HG03354 (cell line): ENCODE results near the gene TM2D1.
"Not testable (repeated sequence)": the region's sequence is repeated elsewhere in the genome, so short reads cannot be mapped to it uniquely, and the experiment has no call there.

Experiments used
- ATAC-seq: cut with Tn5 transposase; IDR thresholded peaks from one replicate; pipeline ENCODE4 v1.9.1; 2021; ENCODE audit warnings: mild to moderate bottlenecking; ENCODE audit not compliant: unreplicated experiment, poor library complexity, severe bottlenecking

TM2D1 gene

DNA sequence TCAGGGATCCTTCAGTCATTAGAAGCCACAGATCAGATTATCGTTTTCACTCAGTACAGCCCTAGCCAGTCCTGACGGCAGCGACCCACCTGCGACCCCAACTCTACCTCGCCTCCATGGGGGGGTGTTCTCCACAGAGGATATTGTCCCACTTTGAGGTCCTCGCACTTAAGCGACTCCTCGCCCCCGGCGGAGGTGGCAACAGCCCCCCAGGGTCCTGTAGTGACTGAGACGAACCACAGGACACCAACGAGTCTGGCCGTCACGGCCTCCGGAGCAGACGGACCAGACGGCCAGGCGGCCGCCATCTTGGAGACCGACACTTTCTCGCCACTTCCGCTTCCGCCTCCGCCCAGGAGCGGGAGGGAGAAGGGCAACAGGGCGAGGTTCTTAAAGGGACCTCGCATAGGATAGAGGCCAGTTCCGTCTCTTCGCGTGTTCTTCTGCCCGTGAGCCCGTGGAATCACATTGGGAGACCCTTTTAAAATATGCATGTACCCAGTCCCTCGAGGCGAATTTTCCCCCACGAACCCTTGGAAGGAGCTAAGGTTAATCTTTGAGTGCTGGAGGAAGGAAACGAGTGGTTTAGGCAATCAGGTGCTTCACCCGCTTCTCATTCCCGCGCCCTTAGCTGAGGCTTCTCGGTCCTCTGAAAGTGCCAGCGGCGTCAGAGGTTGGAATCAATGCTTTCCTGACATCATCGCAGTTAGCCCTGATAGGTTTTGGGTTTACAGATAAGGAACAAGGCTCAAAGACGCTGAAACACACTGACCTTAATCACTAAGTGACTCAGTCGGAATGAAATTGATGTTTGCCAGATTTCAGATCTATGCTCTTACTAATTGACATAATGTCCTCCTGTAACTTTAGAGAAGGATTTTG is at the start of gene TM2D1:
TM2D1 (minus strand) TSS at position 329 of the 882 bp plus-strand sequence; CDS start at position 308, 21 bp downstream.
- ATAC-seq: peak; percentile 99

DNA sequence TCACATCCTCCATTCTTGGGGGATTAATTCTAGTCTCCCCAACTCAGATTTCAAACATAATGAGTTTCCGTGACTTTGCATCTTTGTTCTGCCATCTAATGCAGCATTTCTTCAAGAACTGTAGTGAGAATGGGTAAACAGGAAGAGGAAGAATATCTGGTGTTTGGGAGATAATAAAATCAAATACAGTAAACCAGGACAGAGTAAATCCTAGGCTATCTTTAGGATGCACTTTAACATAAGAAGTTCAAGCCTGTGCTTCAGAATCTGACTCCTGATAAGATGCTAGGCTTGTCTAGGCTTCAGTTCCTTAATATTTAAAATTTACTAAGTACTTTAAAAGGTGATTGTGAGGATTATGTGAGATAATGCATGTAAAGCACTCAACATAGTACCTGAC is 45.2 kb upstream of the TM2D1 start:
- no peak for ATAC-seq

DNA sequence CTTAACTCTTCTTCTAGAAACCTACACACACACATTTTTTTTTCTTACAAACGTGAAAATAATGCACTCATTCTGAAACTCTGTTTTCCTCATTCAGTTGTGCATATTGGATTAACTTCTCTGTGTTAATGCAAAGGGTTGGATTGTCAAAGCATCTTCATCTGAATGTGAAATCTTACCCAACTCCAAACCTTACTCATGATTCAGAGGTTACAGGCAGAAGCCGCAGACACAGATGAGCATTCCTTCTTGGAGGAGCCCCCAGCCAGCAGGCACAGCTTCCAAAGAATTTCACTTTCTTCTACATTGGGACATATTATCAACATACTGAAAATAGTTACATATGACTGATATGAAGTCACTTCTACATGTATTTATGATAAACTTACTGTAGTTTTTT is 33.0 kb upstream of the TM2D1 start:
- no peak for ATAC-seq

DNA sequence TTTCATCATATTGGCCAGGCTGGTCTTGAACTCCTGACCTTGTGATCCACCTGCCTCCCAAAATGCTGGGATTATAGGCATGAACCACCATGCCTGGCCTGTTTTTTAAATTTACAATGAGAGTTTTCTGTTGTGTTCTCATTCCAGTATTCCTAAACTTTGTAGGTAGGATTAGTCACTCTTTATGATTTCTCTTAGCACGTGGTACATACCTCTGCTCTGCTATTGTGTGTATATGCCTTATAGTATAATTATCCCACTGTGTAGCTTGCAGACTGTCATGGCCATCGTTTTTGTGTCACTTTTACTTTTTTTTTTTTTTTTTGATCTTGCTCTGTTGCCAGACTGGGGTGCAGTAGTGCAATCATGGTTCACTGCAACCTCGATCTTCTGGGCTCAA is 31.8 kb upstream of the TM2D1 start:
- ATAC-seq: no peak

DNA sequence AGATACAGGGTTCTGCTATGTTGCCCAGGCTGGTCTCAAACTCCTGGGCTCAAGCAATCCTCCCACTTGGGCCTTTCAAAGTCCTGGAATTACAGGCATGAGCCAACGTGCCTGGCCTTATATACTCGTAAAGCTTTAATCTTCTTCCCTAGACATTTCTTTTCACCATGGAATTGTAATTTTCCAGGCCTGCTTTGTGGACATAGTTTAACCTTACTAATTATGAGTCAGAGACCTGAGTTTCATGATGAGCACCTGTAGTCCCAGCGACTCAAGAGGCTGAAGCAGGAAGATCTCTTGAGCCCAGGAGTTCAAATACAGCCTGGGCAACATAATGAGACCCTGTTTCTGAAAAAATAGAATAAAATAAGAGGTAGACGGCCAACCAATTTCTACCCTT is 29.6 kb upstream of the TM2D1 start:
- ATAC-seq: no peak

DNA sequence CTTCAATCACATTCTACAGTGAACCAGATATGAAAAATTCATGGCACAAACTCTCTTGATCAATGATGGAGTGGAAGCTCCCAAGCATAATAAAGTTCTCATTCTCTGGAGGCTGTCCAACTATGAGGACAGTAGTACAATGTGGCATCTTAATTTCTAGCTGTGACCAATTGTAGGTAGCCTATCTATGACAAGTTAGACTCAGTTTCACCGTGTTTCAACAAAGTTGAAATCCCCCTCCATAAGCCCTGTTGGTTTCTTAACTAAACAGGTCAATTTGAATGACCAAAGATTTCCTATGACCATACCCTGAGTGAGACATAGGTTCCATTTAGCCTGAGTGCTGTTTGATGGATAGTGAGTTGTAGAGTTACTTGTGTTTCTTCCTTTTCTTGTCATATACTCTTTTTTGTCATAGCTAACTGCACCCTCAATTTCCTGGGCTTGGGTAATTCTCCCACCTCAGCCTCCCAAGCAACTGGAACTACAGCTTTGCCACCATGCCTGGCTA is 29.1 kb upstream of the TM2D1 start:
- ATAC-seq: no peak

DNA sequence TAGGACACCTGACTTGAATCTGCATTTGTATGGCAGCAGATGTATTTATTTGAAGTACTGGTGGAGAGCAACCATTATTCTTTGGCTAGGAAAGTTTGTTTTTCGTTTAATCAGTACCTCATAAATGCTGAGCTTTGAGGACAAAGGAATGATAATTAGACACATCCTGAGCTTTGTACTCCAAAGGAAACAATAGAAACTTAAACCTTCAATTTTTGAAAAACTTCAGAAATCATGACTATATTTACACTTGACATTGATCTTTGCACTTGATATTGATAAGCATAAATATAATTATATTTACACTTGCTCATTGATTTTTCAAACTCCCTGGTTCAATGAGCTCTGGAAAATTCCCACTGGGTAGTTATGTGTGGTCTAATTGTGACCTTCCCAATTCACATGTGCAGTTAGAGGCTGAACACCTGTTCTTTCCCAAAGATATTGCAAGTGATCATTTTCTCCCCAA is 28.0 kb upstream of the TM2D1 start:
- no peak for ATAC-seq

DNA sequence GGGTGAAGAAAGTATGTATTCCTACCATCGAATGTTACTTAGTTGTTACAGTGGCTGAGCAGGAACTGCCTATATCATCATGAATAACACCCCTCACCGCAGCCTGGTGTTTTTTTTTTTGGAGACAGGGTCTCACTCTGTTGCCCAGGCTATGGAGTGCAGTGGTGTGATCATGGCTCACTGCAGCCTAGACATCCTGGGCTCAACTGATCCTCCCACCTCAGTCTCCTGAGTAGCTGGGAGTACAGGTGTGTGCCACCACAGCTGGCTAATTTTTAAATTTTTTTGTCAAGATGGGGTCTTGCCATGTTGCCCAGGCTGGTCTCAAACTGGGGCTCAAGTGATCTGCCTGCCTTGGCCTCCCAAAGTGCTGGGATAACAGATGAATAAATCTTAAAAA is 24.6 kb upstream of the TM2D1 start:
- ATAC-seq: no peak

DNA sequence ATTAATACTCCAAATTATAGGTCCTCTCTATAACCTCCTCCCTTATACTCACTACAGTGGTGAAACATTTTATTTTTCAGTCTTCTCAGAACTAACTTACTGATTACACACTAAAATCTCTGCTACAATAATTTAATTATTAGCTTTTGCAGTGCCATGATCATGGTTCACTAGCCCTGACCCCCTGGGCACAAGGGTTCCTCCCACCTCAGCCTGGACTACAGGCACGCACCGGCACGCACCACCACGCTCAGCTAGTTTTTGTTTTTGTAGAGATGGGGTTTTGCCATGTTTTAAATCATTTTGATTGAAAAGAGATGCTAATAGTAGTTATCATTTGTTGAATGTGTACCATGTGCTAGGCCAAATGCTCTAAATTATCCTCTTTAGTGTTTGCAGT is 23.6 kb upstream of the TM2D1 start:
- ATAC-seq: no peak

DNA sequence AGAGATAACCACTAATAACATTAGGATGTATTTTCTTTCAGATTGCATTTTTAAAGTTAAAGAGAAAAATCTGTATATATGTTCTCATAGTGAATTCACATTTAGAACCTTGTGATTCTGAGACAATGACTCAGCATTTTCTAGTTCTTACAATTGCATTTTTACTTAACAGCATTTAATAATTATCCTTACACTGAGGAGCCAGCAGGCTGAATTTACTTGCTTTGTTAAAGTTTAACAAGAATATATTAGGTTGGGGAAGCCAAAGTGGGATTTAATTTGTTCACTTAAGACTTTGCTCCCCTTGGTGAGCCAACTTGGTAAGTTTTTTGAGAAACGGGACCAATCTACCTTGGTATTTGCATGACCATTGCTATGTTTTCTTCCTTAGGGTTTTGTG is 21.9 kb upstream of the TM2D1 start:
- ATAC-seq: no peak

DNA sequence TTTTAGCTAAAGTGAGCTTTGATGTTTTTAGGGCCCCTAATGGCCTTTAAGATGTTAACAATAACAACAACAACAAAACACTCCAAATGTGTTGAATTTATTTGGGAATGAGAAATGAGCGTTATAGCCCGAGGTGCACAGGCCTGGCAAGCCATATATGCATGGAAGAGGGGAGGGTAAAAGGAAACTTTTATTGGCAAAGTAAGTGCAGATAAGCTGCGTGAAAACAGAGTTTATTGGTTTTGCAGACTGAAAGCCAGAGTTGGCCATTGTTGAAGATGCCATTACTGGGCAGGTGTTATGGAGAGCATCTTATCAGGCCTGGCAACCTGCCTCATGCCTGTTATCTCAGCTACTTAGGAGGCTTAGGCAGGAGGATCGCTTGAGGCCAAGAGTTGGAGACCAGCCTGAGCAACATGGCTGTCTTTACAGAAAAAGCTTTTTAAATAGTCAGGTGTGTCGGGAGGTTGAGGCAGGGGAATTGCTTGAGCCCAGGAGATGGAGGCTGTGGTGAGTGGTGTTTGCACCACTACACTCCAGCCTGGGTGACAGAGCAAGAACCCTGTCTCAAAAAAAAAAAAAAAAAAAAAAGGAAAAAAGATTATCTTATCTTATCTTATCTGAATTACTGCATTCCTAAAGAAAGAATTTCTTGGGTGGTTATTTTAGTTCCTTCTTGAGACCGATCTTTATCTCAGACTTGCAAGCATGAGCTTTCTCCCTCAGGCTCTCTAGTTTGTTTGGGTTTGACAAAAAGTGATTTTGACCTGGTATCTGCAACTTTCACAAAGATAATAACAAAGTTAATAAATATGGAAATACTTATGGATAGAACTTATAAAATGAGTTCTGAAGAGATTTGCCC is 19.0 kb upstream of the TM2D1 start:
- ATAC-seq: no peak

DNA sequence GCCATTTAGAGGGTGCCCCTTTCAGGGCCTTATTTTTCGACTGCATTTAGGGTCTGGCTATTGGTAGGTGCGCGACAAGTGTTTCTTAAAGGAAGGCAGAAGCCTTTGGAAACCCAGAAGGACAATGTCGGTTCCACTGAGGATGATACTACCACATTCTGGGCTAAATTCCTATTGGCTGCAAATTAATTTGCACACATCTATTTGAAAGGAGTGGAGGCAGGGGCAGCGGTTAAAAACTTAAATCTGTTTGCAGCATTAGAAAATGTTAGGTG is 18.4 kb upstream of the TM2D1 start:
- no peak for ATAC-seq

DNA sequence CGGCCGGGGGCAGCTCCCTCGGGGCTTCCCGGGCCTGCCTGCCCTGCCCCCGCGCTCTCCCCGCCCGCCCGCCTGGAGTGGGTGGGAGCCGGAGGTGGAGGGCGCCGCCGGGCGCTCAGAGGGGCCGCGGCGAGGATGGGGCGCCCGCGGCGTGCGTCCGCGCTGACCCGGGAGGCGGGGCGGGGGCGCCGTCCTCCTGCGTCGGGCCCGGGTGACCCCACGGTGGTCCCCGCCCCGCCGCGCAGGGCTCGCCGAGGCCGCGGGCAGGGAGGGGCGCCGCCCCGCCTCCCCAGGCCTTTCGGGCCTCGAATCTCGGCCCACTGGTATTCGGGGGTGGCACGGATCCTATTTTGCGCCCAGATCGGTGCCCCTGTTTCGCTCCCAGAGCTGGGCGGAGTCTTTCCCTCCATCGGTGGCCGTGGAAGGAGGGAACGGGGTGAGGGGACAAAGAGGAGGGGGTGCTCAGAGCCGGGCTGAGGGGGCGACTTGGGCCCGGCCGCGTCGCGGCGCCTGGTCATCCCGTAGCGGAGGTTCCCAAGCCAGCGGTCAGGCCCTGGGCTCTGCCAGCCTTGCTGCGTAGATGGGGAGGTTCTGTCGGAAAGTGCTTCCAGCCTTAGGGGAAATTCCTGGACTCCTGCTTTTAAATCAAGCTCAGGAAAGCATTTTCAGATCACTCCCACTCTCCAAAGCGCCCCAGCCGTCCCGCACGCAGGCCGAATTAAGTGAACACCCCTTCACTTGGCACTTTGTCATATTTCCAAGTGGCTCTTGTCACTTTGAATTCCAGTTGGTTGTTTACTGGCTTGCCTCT is 17.9 kb upstream of the TM2D1 start:
- ATAC-seq: peak; percentile 57

DNA sequence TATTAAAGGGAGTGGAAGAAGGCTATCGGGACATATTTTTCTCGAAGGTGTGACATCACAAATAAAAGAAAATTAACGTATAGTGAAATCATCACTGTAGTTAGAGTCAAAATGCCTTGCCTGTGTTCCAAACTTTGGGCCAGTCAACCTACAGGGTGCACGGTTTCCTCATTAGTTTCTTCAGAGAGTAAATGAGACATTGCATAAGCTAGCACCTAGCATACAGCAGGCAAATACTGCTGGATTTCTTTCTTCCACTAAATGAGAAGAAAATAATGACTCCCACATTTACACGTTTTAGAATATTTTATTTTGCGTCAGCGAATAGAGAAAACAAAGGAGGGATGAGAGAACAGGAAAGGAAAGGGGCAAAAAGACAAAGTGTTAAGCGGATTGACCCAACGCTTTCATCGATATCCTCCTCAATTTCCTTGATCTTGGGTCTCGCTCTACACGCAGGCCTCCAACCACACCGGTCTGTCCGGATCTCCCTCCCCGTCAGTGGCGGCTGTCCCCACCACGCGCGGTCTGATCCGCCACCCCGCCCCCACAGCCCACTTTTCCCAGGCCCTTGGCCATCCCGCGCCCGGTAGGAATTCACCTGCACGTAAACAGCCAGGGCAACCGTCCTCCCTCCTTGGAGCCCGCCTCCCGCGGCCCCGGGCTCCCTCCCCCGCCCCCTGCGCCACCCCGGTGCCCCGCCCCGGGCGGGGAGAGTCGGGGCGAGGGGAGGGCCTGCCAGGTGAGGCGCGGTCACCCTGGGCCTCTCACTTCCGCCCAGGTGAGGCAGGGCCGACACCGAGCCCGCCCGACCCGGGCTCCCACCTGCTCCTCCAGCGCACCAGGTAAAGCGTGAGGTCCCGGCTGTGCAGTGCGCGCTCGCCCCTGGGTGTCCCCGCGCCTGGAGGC is 17.0 kb upstream of the TM2D1 start, which contains the start of gene PATJ:
PATJ (plus strand) TSS at position 770 of the 909 bp plus-strand sequence. CDS start 20,413 bp downstream, outside the sequence.
- peak; percentile 78 for ATAC-seq

DNA sequence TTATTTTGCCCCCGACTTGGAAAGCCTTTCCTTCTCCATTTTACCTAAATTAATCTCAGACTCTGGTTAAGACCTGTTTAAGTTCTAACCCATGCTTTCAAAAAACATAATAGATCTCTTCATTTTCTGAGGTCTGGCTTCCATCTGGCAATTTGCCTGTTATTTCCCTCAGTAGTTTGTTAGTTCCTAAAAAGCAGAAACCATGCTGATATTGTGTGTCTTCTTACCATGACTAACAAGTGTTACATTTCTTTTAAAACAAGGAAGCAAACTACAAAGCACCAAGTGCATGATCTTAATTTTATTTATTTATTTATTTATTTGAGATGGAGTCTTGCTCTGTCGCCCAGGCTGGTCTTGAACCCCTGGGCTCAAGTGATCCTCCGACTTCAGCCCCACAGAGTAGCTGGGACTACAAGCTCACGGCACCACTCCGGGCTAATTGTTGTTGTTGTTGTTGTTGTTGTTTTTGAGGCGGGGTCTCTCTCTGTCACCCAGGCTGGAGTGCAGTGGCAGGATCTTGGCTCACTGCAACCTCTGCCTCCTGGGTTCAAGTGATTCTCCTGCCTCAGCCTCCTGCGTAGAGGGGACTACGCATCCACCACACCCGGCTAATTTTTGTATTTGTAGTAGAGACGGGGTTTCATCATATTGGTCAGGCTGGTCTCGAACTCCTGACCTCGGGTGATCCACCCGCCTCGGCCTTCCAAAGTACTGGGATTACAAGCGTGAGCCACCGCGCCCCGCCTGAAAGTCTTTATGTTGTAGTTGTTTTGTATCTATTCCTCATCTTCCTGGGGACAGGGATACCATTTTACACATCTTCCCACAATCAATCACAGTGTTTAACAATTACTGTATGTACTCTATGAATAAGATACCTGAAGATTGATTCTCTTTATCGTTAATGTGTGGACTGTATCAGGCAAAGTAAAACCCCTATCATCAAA is 16.1 kb upstream of the TM2D1 start:
- ATAC-seq: no peak

DNA sequence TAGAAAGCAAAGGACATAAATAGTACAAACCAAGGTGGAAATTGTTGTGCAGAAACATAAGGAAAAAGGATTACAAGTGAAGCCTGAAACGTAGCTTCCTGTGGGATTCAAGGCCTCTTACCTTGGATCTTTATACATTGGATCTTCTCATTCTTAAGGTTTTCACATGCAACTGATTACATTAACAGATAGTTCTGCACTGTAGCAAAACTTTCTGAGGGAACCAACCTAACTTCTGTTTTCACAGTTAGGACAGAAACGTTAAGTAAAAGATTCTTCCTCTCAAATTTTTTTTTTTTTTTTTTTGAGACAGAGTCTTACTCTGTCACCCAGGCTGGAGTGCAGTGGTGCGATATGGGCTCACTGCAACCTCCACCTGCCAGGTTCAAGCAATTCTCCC is 7.8 kb upstream of the TM2D1 start:
- ATAC-seq: no peak

DNA sequence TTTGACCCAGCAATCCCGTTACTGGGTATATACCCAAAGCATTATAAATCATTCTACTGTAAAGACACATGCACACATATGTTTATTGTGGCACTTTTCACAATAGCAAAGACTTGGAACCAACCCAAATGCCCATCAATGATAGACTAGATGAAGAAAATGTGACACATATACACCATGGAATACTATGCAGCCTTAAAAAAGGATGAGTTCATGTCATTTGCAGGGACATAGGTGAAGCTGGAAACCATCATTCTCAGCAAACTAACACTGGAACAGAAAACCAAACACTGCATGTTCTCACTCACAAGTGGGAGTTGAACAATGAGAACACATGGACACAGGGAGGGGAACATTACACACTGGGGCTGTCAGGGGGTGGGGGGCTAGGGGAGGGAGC is 5.7 kb upstream of the TM2D1 start:
- ATAC-seq: not testable (repeated sequence)

DNA sequence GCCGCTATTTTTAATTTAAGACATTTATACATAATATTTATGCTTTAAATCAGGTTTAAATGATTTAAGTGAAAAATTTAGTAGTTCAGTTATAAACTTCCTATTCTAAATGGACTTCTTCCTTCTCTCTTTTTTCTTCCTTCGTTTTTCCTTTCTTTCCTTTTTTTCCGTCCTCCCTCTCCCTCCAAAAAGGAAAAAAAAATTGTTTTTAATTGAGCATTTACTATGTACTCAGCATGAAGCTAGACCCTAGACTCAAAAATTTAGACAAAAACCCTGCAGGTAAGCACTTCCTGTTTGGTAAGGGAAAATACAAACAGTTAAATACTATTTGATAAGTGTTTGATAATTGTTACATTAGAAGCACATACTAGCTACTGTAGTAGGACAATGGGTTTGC is 2.6 kb upstream of the TM2D1 start:
- ATAC-seq: no peak
